Vagina (tissue), 2 donors: ENCODE results near the gene MTCL1.

Source experiments
- CTCF ChIP-seq, 3 experiments: fragments of 450-650 bp in 2 of 3; fragments of 200-600 bp in 1 of 3; sonication (generic) in 1 of 3; IDR thresholded peaks; one replicate each; pipeline ENCODE4 v1.5.1; 2017 to 2019; ENCODE audit warnings: antibody characterized with exemption in 3 of 3, mild to moderate bottlenecking in 2 of 3, moderate library complexity in 2 of 3
- POLR2AphosphoS5 ChIP-seq, 2 donors: sonication (generic); formaldehyde crosslinking; IDR thresholded peaks; one replicate each; pipeline ENCODE4 v1.9.0; 2017; ENCODE audit warnings: antibody characterized with exemption in 2 of 2, mild to moderate bottlenecking in 2 of 2, low read depth in 1 of 2; ENCODE audit not compliant: insufficient read depth in 1 of 2

- TF ChIP-seq CTCF (IDR thresholded peaks at IDR 0.05) (no peak), POLR2AphosphoS5 (IDR thresholded peaks at IDR 0.05; ENCODE audit: insufficient read depth in 1 of 2, low read depth in 1 of 2) (no peak)
These were observed 102.6 kb downstream of the MTCL1 start for GRCh38 chr18:8808001-8808400.
